Ishikawa (cell line): Measurements from ENCODE around the gene DENND4B.

ENCODE experiments used
- CEBPB ChIP-seq: IDR thresholded peaks from 2 replicates; pipeline ENCODE4 v1.6.1; 2012
- CREB1 ChIP-seq: IDR thresholded peaks from 2 replicates; pipeline ENCODE4 v1.6.1; 2012; ENCODE audit warnings: low read depth
- EGR1 ChIP-seq: IDR thresholded peaks from 2 replicates; pipeline ENCODE4 v1.6.1; 2012
- EP300 ChIP-seq: IDR thresholded peaks from 2 replicates; pipeline ENCODE4 v1.6.1; 2012; ENCODE audit warnings: borderline replicate concordance
- FOXM1 ChIP-seq: IDR thresholded peaks from 2 replicates; pipeline ENCODE4 v1.6.1; 2012; ENCODE audit warnings: low read depth, borderline replicate concordance
- NFIC ChIP-seq: IDR thresholded peaks from 2 replicates; pipeline ENCODE4 v1.6.1; 2012
- RAD21 ChIP-seq: IDR thresholded peaks from 2 replicates; pipeline ENCODE4 v1.6.1; 2012; ENCODE audit warnings: low read depth
- REST ChIP-seq: IDR thresholded peaks from 2 replicates; pipeline ENCODE4 v1.6.1; 2012; ENCODE audit warnings: low read depth, mild to moderate bottlenecking
- TAF1 ChIP-seq: IDR thresholded peaks from 2 replicates; pipeline ENCODE4 v1.6.1; 2012; ENCODE audit warnings: low read depth, mild to moderate bottlenecking
- TCF12 ChIP-seq: IDR thresholded peaks from 2 replicates; pipeline ENCODE4 v1.6.1; 2012; ENCODE audit warnings: low read depth
- TEAD4 ChIP-seq: IDR thresholded peaks from 2 replicates; pipeline ENCODE4 v1.6.1; 2012
- USF1 ChIP-seq: IDR thresholded peaks from 2 replicates; pipeline ENCODE4 v1.6.1; 2012
- YY1 ChIP-seq: IDR thresholded peaks from 2 replicates; pipeline ENCODE4 v1.6.1; 2012; ENCODE audit warnings: low read depth
- ZBTB7A ChIP-seq: IDR thresholded peaks from 2 replicates; pipeline ENCODE4 v1.6.1; 2012; ENCODE audit warnings: low read depth
- TF ChIP-seq, protein P1 (sequence below): IDR thresholded peaks from 2 replicates; pipeline ENCODE4 v1.6.1; 2012

The DENND4B gene

DNA sequence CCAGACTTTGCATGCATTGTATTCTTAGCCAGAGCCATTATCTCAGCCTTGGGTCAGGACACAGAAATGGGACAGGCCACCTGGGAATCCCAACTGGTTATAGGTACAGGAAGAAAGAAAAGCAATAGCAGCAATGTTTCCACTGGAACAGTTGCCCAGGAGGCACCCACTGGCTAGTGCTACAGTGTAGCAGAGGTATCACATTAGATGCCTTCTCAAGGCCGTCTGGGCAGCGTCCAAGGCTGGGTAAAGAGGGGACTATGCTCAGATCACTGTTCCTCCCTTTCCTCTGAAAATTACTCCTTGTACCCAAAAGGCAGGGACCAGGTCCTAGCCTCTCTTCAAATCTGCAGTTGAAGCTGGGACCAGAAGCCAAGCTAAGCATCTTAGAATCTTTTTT, 23.8 kb upstream of the DENND4B start:
- no peak for TF ChIP-seq RAD21
- no peak for TF ChIP-seq REST
- TF ChIP-seq ZBTB7A: no peak
- no peak for TF ChIP-seq TCF12
- no peak for TF ChIP-seq YY1
- TF ChIP-seq USF1: no peak
- TF ChIP-seq EGR1: no peak
- no peak for TF ChIP-seq NFIC
- TF ChIP-seq, protein P1, sequence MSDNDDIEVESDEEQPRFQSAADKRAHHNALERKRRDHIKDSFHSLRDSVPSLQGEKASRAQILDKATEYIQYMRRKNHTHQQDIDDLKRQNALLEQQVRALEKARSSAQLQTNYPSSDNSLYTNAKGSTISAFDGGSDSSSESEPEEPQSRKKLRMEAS: no peak
- no peak for TF ChIP-seq TAF1

- TF ChIP-seq EGR1 (no peak), TAF1 (no peak), FOXM1 (no peak), REST (no peak), TCF12 (no peak), CEBPB (no peak), RAD21 (no peak), EP300 (no peak), ZBTB7A (no peak), USF1 (no peak), YY1 (no peak), CREB1 (no peak), TEAD4 (no peak), NFIC (no peak)
- TF ChIP-seq, protein P1: no peak
These were observed 22.5 kb upstream of the DENND4B start for GRCh38 chr1:153968972-153969371.

- TF ChIP-seq, protein P1: no peak
- TF ChIP-seq FOXM1 (no peak), REST (no peak), YY1 (no peak), TCF12 (no peak), CREB1 (no peak), EGR1 (no peak), EP300 (no peak), ZBTB7A (no peak), USF1 (no peak), TEAD4 (no peak), NFIC (no peak), CEBPB (no peak), TAF1 (no peak), RAD21 (no peak)
These were observed 21.9 kb upstream of the DENND4B start for GRCh38 chr1:153968408-153968807.

GRCh38 chr1:153968000-153968363, 21.5 kb upstream of the DENND4B start:
- TF ChIP-seq NFIC (no peak), CREB1 (no peak), CEBPB (no peak), ZBTB7A (no peak), RAD21 (no peak), TAF1 (no peak)
- TF ChIP-seq, protein P1: no peak
